HG02884 (cell line): Measurements from ENCODE around the gene CSNK2A1.
A peak's percentile ranks its signal among the peaks of the same experiment; 100 is the strongest.
"Not testable (repeated sequence)": the region's sequence is repeated elsewhere in the genome, so short reads cannot be mapped to it uniquely, and the experiment has no call there.

Source experiments
- ATAC-seq: cut with Tn5 transposase; IDR thresholded peaks from one replicate; pipeline ENCODE4 v1.9.1; 2021; ENCODE audit warnings: mild to moderate bottlenecking, moderate library complexity; ENCODE audit not compliant: unreplicated experiment

CSNK2A1 gene

DNA sequence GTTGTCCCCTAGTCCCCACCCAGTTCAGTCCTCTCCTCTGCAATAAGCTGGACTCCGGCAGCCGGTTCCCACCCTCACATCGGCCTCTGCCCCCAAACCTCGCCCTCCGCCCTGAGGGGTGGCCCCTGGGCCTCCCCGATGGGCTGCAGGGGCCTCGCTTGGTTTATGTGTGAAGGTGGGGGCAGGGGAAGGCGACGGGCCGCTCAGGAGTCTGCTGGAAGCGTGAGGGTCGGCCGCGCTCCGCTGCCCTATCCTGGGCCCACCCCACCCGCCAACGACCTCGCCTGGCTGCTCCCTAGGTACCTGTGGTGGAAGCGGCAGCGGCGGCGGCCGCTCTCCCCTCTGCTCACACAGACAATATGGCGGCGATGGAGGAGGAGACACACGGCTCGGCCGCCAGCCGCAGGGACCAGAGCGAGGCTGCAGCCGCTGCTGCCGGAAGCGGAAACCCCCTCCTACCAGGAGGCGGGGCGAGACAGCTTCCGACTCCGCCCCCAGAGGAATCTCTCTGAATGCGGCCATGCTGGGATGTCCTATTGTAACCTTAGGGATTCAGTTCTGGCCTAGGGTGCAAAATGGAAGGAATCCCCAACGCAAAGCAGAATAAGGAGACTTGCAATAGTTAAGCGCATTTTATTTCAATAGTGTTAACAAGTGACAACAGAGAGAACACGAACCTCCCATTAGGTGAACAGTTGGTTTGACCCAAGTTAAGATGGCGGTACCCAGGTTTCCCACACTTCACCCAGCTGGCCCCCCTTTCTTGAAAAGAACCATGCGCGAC lies at the start of gene CSNK2A1:
TSS of gene CSNK2A1 (minus strand) at position 422 of the 784 bp plus-strand sequence. CDS start 35,239 bp downstream, outside the sequence.
- peak; percentile 93 for ATAC-seq

DNA sequence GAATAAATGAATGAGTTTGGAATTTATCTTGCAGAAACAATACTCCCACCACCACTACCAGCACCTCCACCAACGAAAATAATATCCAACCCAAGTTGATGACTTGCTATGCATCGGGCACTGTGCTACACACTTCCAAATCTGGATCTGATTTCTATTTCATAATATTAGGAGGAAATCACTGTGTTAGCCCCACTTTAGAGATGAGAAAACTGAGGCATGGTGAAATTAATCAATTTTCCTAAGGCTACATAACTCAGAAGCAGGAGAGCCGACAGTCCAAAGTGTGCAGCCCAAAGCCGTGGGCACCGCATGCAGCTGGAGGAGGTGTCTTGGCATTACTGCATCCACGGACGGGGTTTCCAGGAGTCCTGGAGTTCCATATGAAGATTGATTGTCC lies 48.9 kb upstream of the CSNK2A1 start:
- no peak for ATAC-seq

DNA sequence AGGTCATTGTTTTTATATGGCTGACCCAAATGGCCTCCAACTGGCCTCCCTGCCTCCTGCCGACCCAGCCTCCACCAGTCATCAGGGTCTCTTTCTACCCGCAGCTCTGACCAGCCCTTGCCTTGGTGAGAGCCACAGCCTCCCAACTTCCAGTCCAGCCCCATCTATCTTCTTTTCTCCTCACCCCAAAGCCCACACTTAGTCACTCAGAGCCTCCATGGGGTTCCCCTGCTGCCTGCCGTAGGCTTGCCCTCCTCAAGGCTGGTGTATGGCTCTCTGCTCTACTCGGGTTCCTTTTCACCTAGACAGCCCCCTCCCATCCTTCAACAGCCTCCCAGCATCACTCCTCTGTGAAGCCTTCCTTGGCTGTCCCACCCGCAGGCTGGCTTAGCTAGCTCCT lies 48.4 kb upstream of the CSNK2A1 start:
- no peak for ATAC-seq

DNA sequence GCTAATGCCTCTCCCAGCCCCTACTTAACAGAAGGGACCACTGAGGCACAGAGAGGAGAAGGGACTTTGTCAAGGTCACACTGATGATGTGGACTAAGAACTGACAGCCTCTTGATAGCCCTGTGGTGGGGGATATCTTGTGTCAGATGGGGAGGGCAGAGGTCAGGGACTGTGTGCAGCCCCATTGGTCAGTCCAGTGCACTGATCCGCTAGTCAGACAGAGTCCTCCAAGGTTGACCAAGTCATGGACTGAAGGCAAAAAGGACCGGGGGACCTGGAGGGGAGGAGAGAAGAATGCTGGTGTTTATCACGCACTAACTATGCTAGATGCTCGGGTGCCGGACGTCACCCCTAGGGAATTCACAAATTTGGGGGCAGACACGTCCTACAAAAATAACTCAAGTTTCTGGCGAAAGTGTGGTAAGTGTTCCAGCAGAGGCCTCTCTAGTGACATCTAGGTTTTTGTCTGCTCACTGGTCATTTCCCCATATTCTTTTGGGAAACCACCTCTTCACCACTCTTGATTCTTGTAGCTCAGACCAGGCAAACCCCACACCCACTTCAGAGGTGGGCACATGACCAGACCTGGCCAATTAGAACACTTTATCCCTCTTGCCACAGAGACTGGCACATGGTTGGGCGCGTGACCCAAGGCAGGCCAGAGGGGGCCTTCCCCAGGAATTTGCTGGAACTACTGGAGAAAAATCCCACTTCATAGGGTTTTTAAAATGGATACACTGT lies 45.5 kb upstream of the CSNK2A1 start:
- ATAC-seq, result peak; percentile 69

DNA sequence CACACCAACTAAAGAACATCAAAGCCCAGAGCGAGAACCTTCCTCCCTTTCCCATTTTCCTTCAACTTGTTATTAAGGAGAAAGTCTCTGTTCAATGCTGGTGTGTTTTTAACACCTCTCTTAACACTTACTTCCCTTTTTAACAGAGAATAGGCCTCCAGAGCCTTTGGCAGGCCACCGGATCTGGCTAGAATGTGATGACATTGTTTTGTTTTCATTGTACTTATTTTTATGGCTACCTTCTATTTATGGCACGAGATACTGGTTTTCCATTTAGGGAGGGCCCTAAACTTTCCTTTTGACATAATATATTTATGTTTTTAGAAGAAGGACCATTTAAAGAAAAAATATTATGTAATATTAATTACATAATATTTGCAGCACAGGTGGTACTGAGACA lies 44.9 kb upstream of the CSNK2A1 start:
- no peak for ATAC-seq

DNA sequence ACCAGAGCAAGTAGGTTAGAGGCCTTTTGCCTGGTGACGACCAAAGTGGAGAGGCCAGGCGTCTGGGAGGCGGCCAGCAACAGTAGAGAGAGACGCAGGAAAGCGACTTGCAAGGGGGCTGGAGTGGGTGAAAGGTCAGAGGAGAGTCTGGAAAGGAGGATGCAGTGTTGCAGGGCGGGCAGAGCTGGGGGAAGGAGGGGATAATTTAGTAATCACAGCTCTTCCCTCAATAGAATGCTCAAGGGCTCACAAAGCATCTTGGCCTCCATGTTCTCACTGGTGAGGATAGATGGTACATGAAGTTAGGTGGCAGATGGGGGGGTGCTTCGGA lies 41.3 kb upstream of the CSNK2A1 start:
- ATAC-seq, result no peak

DNA sequence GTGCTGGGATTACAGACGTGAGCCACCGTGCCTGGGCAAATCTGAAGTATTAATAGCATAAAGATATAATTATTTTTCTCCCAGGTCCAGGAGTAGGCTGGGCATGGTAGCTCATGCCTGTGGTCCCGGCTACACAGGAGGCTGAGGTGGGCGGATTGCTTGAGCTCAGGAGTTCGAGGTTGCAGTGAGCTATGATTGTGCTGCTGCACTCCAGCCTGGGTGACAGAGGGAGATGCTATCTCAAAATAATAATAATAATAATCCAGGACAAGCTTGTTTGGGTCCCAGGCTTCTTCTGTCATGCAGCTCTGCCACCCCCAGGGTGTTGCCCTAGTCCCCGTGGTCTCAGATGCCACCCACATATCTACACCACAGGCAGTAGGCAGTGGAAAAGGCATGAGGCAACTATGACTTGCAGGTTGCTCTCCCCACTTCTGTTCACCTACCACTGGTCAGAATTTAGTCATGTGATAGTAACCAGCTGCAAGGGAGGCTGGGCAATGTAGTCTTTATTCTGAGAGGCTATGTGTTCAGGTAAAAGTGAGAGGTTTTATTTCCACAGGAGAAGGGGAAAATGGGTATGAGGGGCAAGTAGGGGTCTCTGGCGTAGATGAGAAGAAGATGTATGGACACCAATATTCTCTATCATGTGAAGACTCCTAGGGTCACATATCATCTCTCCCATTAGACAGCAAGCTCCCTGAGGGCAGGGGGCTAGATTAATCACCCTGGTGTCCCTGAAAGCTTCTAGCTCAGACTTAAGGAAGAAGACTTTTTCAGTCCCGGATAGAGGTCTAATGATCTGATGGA lies 40.8 kb upstream of the CSNK2A1 start:
- ATAC-seq, result no peak

DNA sequence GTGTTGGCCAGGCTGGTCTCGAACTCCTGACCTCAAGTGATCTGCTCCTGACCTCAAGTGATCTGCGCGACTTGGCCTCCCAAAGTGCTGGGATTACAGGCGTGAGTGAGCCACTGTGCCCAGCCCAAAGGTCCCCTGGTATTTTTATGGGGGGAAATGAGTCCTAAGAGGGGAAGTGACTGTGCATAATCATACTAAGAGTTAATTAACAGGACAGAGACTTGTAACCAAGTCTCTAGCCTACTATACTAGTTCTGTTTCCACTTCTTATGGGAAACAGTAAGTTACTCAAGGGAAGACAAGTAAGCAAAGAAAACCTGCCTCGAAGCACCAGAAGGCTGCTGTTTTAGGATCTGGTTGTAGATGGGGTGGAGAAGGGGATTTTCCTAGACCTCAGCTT lies 38.6 kb upstream of the CSNK2A1 start:
- no peak for ATAC-seq

DNA sequence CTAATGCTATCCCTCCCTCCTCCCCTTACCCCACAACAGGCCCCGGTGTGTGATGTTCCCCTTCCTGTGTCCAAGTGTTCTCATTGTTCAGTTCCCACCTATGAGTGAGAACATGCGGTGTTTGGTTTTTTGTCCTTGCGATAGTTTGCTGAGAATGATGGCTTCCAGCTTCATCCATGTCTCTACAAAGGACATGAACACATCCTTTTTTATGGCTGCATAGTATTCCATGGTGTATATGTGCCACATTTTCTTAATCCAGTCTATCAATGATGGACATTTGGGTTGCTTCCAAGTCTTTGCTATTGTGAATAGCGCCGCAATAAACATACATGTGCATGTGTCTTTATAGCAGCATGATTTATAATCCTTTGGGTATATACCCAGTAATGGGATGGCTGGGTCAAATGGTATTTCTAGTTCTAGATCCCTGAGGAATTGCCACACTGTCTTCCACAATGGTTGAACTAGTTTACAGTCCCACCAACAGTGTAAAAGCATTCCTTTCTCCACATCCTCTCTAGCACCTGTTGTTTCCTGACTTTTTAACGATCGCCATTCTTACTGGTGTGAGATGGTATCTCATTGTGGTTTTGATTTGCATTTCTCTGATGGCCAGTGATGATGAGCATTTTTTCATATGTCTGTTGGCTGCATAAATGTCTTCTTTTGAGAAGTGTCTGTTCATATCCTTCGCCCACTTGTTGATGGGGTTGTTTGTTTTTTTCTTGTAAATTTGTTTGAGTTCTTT lies 35.5 kb upstream of the CSNK2A1 start:
- not testable (repeated sequence) for ATAC-seq

DNA sequence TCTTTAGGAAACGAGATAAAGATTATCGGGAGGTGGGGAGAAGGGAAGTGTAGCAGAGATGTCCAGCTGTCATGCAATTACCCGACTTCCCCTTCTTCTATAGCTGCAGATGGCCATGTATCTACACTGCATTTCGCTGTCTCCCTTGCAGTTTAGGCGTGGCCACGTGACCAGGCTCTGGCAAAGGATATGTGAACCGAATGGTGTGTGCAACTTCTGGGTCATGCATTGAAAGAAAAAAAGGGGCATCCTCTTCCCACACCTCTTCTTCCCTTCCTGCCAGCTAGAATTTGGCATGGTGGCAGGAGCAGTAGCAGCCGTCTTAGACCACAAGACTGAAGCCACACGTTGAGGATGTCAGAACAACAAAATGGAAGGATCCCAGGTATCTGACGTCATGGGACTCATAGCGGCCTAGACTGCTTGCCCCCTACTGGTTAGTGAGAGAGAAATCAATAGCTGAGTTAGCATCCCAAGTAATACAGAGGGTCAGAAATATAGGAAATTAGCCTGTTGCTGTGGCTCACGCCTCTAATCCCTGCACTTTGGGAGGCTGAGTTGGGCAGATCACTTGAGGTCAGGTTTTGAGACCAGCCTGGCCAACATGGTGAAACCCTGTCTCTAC lies 33.7 kb upstream of the CSNK2A1 start:
- ATAC-seq, result no peak

DNA sequence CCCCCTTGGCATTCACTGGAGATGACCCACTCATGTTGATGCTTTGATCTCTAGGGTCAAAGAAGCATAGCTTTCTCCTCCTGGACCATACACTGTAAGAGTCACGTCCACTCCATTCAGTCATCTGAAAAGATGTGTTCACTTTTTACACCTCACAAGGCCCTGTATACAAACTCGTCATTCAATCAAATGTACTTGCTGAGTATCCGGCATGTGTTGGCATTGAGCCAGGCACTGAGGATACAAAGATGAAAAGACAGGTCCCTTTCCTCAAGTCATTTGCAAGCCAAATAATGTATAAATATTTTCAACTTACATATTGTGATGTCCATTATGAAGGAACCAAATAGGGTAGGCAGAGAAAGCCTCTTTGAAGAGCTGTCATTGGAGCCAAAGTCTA lies 32.6 kb upstream of the CSNK2A1 start:
- no peak for ATAC-seq

DNA sequence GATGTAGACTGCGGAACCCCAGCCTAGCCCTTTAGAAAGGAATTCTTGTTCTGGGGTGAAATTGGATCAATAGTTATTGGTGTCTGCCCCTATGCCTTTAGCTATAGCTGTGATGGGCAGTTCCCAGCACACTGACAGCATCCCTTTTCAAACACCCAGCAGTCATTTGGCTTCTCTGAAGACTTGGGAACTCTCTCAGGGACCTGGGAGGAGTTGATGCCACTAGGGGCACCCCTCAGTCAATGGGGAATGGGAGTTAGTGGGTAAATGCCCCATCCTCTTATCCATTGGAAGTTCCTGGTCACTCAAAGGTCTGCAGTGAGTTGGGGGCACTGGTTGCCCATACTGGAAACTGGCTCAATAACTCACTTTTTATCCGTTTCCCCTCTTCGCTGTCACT lies 31.6 kb upstream of the CSNK2A1 start:
- ATAC-seq, result no peak

DNA sequence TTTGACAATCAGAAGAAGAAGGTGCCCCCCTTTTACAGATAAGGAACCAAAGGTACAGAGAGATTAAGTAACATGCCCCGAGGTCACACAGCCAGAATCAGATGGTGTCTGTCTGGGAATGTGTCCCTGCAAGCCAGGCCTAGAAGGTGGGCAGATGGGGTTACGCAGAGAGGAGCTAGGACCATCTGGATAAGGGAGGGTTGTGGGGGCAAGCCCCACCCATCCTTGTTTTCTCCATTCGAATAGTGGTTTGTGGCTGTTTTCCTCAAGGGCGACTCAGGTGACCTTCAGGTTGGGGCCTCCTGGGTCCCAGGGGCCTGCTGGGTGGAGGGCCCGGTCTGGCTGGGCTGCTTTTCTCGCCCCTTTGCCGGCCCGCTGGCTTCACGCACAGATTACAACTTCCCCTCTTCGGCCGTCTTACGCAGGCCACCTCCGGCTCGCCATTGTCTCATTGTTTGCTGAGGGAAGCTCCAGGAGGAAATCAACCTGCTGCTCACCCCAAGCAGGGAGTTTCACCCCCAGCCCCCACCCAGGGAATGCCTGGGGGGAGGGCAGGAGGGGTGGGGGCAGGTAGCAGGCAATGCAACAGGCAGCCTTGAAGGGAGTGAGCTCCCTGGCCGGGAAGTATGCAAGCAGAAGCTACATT lies 30.8 kb upstream of the CSNK2A1 start:
- no peak for ATAC-seq

DNA sequence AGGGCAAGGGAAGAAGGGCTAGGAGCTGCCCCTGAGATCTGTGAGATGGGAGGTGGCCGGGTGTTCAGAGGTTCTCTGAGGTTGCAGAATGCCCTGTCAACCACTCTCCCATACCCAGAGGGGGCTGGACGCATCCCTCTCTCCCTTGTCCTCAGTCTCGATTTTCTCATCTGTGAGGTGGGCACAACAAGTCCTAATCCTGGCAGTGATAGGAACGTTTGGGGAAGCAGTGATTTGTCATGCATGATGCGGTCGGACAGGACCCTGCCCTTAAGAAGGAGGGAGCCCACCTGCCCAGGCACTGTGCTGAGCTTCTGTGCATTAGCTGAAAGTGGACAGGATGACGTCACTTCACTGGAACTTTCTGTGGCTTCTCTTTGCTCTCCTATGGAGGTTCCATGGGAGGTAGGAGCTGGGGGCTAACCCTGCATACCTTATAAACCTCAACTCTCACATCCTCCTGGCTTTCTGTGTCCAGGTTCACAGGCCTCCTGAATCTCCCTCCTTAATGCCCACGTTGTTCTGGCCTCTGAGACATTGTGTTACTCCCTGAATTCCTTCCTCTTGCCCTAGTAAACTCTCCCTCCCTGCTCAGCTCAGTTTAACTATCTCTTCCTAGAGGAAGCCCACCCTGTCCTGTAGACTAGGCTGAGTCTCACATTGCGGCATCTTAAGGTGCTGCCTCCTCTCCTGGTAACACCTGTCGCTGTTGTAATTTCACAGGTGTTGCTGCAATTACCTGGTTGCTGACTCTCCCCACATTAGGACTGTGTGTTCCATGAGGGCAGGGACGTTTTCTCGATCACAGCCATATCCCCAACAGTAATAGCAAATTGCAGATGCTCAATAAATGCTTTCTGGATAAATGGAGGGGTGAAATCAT lies 30.1 kb upstream of the CSNK2A1 start:
- ATAC-seq, result no peak

DNA sequence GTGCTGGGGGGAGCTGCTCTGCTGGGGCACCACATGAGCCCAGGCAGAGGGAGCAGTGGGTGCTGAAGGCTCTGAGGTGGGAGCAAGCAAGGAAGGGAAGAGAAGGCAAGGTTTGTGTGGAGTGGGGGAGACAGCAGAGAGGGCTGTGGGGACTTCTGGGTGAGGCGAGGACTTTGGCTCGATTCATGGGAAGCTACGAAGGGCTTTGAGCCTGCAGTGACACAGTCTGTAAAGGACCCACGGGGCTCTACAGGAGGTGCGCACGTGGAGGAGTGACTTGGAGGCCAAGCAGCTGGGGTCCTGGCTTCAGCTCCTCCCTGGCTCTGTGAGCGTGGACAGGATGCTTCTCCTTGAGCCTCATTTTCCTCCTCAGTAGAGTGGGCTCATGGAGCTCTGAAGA lies 29.1 kb upstream of the CSNK2A1 start:
- no peak for ATAC-seq

DNA sequence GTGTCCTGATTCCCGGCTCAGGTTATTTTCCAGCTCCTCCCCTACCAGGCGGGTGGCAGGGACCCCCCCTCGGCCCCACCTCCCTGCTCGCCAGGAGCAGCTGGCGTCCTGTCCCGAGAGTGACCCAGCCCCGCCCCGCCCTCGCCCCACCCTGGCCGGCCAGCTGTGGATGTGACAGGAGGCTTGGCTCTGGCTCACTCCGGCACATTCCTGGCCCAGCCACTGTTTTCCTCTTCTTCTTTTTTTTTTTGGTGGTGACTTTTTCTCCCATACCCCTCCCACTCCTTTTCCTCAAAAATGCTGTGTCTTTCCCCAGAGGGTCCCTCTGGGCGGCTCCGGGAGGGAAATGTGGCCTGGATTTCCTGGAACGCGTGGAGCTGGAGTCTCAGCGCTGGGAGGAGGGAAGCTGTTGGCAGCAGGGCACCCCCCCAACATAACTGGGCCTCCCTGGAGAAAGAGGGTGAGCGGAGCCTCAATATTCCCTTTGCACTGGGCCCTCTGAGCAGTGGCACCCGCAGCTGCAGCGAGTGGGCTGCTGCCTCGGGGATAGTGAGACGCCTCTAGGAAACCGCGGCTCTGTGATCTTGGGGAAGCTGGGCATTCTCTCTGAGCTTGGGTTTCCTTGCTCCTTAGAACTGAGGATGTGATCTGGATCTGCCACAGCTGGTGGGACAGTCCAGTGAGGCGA lies 28.3 kb upstream of the CSNK2A1 start:
- ATAC-seq, result no peak

DNA sequence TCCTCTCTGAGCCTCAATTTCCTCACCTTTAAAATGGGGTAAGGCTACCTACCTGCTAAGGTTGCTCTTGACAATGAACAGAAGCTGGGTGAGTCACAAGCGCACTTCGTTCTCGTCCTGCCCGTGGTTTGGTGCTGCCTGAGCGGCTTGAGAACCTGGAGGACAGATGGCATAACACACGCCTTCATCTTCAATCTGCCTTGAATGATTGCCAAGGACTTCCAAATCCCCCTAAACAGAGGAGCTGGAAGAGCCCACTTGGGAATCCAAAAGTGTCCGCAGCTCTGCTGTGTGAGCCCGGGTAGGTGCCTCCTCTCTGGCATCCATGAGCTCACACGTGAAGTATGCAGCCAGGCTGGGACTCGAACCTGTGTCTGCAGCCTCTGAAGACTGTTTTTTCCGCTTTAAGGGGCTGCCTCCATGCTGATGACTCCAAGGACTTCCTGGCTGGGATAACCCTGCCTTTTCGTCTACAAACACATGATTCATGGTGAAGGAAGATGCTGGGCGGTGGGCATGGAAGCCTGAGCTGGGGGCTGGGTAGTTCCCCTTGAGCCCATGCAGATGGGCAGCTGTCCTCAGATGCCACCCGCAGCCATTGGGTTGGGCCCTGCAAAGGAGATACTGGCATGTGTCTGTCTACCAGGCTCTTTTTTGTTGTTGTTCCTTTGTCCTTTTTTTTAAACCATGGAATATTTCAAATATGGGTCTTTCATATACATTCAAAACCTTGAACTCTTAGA lies 25.3 kb upstream of the CSNK2A1 start:
- ATAC-seq, result no peak
